Measurements from ENCODE around the gene HERC6. TPM values are rescaled to one million over a fixed set of nuclear protein-coding genes. Genes with fewer than 3 reads are reported as not detected.

The HERC6 gene
- total RNA-seq, 1 experiment from 2014 or later: 4.9 TPM

DNA sequence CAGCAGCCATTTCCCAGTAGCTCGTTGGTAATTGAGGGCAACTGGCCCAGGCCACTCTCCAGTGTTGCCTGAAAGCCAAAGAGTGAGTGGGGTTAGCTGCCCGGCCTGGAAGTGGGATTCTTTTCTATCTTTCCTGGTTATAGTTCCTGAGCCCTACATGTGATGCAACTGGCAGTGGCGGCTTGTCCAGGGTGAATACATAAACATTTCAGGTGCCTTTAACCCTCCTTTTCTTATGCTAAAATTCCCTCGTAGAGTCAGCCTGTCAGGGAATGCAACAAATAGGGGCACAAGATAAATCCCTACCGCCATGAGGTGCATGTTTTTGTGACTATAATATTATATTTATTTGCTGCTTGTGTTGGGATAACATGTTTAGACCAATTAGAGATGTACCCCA lies 64.8 kb downstream of the HERC6 start:
- no peak overlapping the region for H3K4me3 ChIP-seq
- H3K36me3 ChIP-seq (ENCODE audit: low read depth): no peaks in the 10 kb centered on the region
- no peak for TF ChIP-seq EZH2 (IDR thresholded peaks at IDR 0.05; ENCODE audit: low read depth)
- TF ChIP-seq, protein P1, sequence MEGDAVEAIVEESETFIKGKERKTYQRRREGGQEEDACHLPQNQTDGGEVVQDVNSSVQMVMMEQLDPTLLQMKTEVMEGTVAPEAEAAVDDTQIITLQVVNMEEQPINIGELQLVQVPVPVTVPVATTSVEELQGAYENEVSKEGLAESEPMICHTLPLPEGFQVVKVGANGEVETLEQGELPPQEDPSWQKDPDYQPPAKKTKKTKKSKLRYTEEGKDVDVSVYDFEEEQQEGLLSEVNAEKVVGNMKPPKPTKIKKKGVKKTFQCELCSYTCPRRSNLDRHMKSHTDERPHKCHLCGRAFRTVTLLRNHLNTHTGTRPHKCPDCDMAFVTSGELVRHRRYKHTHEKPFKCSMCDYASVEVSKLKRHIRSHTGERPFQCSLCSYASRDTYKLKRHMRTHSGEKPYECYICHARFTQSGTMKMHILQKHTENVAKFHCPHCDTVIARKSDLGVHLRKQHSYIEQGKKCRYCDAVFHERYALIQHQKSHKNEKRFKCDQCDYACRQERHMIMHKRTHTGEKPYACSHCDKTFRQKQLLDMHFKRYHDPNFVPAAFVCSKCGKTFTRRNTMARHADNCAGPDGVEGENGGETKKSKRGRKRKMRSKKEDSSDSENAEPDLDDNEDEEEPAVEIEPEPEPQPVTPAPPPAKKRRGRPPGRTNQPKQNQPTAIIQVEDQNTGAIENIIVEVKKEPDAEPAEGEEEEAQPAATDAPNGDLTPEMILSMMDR (conservative IDR thresholded peaks at IDR 0.05): no peak
- no peak overlapping the region for H3K27ac ChIP-seq
- H3K79me2 ChIP-seq (ENCODE audit: low read depth): no peaks in the 10 kb centered on the region
- no peaks in the 10 kb centered on the region for H3K27me3 ChIP-seq (ENCODE audit: insufficient read depth, low read depth)
- DNase-seq: no peak
- H3K4me1 ChIP-seq (replicated peaks; ENCODE audit: insufficient read depth): no peaks in the 10 kb centered on the region
- CTCF ChIA-PET: no interaction called here
- H3K9me3 ChIP-seq (ENCODE audit: insufficient read depth, low read depth): no peaks in the 10 kb centered on the region
- H2AFZ ChIP-seq: no peak overlapping the region
- BruUV-seq (replicated peaks): no TSS peak
- no peak overlapping the region for H3K4me2 ChIP-seq
- intact Hi-C loops (cut with micrococcal nuclease; ENCODE audit: unreplicated experiment): no loop called here
- no peaks in the 10 kb centered on the region for H3F3A ChIP-seq (ENCODE audit: insufficient read depth, low read depth)
- POLR2A ChIA-PET (ENCODE audit: unreplicated experiment): no interaction called here
- H3K9me2 ChIP-seq (ENCODE audit: insufficient read depth): no peaks in the 10 kb centered on the region
- no peaks in the 10 kb centered on the region for H4K20me1 ChIP-seq (ENCODE audit: insufficient read depth)

DNA sequence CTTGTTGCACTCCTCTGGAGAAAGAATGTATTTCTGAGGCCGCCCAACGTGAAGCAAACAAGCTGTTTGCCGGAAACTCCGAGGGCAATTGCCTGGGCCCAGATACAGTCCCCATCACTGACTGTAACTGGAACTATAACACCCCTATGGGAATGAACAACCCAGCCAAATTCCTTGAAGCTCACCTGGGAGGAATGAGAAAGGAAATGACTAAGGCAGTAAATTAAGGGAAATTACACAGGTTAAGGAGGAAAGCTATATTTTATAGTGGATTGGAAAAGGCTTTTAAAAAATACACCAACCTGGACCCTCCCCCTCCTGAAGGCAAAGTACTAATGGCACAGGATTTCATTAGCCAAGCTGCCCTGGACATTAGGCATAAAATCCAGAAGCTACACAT lies 66.6 kb downstream of the HERC6 start:
- intact Hi-C loops (cut with micrococcal nuclease; ENCODE audit: unreplicated experiment): no loop called here
- no TSS peak for BruUV-seq (replicated peaks)
- POLR2A ChIA-PET (ENCODE audit: unreplicated experiment): no interaction called here
- Histone ChIP-seq H3K27ac (no peak overlapping the region), H3K4me2 (no peak overlapping the region), H3K9me2 (ENCODE audit: insufficient read depth) (no peaks in the 10 kb centered on the region), H2AFZ (no peak overlapping the region), H3K4me3 (no peak overlapping the region), H3F3A (ENCODE audit: insufficient read depth, low read depth) (no peaks in the 10 kb centered on the region), H3K4me1 (replicated peaks; ENCODE audit: insufficient read depth) (no peaks in the 10 kb centered on the region), H4K20me1 (ENCODE audit: insufficient read depth) (no peaks in the 10 kb centered on the region), H3K36me3 (ENCODE audit: low read depth) (no peaks in the 10 kb centered on the region), H3K27me3 (ENCODE audit: insufficient read depth, low read depth) (no peaks in the 10 kb centered on the region), H3K79me2 (ENCODE audit: low read depth) (no peaks in the 10 kb centered on the region), H3K9me3 (ENCODE audit: insufficient read depth, low read depth) (no peaks in the 10 kb centered on the region)
- CTCF ChIA-PET: no interaction called here
- TF ChIP-seq, protein P1 (conservative IDR thresholded peaks at IDR 0.05): no peak
- TF ChIP-seq EZH2 (IDR thresholded peaks at IDR 0.05; ENCODE audit: low read depth): no peak
- DNase-seq: no peak

DNA sequence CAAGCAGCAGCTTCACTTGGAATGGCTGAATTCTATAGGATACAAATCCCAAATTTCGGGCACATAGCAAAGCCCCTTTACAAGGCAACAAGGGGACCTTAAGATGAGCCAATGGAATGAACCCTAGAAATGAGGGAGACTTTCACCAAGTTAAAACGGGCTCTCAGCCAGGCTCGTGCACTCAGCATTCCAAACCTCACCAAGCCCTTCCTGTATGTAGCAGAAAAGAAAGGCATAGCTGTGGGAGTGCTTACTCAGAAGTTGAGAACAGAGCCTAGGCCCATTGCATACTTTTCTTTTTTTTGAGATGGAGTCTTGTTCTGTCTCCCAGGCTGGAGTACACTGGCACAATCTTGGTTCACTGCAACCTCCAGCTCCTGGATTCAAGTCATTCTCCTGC lies 67.5 kb downstream of the HERC6 start:
- Histone ChIP-seq H3K79me2 (ENCODE audit: low read depth) (no peaks in the 10 kb centered on the region), H2AFZ (no peak overlapping the region), H3K27ac (no peak overlapping the region), H3K4me2 (no peak overlapping the region), H3K36me3 (ENCODE audit: low read depth) (no peaks in the 10 kb centered on the region), H3K4me1 (replicated peaks; ENCODE audit: insufficient read depth) (no peaks in the 10 kb centered on the region), H3K9me2 (ENCODE audit: insufficient read depth) (no peaks in the 10 kb centered on the region), H3K4me3 (no peak overlapping the region), H3F3A (ENCODE audit: insufficient read depth, low read depth) (no peaks in the 10 kb centered on the region), H3K9me3 (ENCODE audit: insufficient read depth, low read depth) (no peaks in the 10 kb centered on the region), H3K27me3 (ENCODE audit: insufficient read depth, low read depth) (no peaks in the 10 kb centered on the region), H4K20me1 (ENCODE audit: insufficient read depth) (no peaks in the 10 kb centered on the region)
- ChIA-PET CTCF (no interaction called here), POLR2A (ENCODE audit: unreplicated experiment) (interaction anchor here (0.6 kb wide), 2 partner anchors 35 to 468 kb away, joined by 3 to 5 read pairs; no protein-coding TSS in a partner anchor)
- TF ChIP-seq EZH2 (IDR thresholded peaks at IDR 0.05; ENCODE audit: low read depth): no peak
- TF ChIP-seq, protein P1 (conservative IDR thresholded peaks at IDR 0.05): no peak
- no TSS peak for BruUV-seq (replicated peaks)
- intact Hi-C loops (cut with micrococcal nuclease; ENCODE audit: unreplicated experiment): no loop called here
- no peak for DNase-seq
